OCI-LY7 (cell line): Measurements from ENCODE around the gene BHLHE40. TPM values are rescaled to one million over a fixed set of nuclear protein-coding genes. Genes with fewer than 3 reads are reported as not detected.

Experiments
- BruUV-seq: library from RNA; stranded (reverse); fragments of 400-500 nt; replicated peaks from 2 replicates; lab custom pipeline; 2021; lab: Mats Ljungman, UMichigan
- CTCF ChIA-PET: fragments of 300-600 bp; sonication (Branson Sonifier 250); formaldehyde crosslinking; loops from one replicate; lab custom pipeline; 2022; ENCODE audit warnings: antibody characterized with exemption; ENCODE audit not compliant: unreplicated experiment; lab: Charles Lee
- POLR2A ChIA-PET: fragments of 300-600 bp; sonication (Branson Sonifier 250); formaldehyde crosslinking; loops from one replicate; lab custom pipeline; 2022; ENCODE audit warnings: antibody characterized with exemption; lab: Charles Lee
- DNase-seq: peaks from one replicate; pipeline ENCODE4 v3.0.0-alpha.2; 2015; ENCODE audit warnings: low spot score
- H2AFZ ChIP-seq: fragments of 200-600 bp; sonication (generic), shearing (Covaris generic); 2 replicates; pipeline ENCODE4 v1.6.1; 2014; ENCODE audit warnings: mild to moderate bottlenecking, antibody characterized with exemption, low read length, moderate library complexity
- H3K27ac ChIP-seq: fragments of 200-600 bp; sonication (generic); 2 replicates; pipeline ENCODE4 v1.5.1; 2014; ENCODE audit warnings: mixed run types, low read depth, mild to moderate bottlenecking, moderate library complexity, low read length, inconsistent platforms; ENCODE audit not compliant: poor library complexity, severe bottlenecking
- H3K36me3 ChIP-seq: fragments of 200-600 bp; sonication (generic); 2 replicates; pipeline ENCODE4 v1.6.1; 2014; ENCODE audit warnings: mild to moderate bottlenecking, antibody characterized with exemption, low read length, moderate library complexity, mixed read lengths; ENCODE audit not compliant: insufficient read depth
- H3K4me1 ChIP-seq: fragments of 200-600 bp; sonication (generic); 2 replicates; pipeline ENCODE4 v1.5.1; 2014; ENCODE audit warnings: mild to moderate bottlenecking, low read length; ENCODE audit not compliant: insufficient read depth, poor library complexity, severe bottlenecking
- H3K4me2 ChIP-seq: fragments of 200-600 bp; sonication (generic); 2 replicates; pipeline ENCODE4 v1.6.1; 2014; ENCODE audit warnings: mild to moderate bottlenecking, low read length
- H3K4me3 ChIP-seq: fragments of 200-600 bp; sonication (generic); 2 replicates; pipeline ENCODE4 v1.5.1; 2014; ENCODE audit warnings: mild to moderate bottlenecking, low read depth, low read length; ENCODE audit not compliant: poor library complexity, severe bottlenecking
- H3K79me2 ChIP-seq: fragments of 200-600 bp; sonication (generic); 2 replicates; pipeline ENCODE4 v1.6.1; 2016; ENCODE audit warnings: low read depth, mild to moderate bottlenecking, low read length, moderate library complexity, mixed read lengths; ENCODE audit not compliant: insufficient read depth
- H3K9me2 ChIP-seq: fragments of 200-600 bp; sonication (generic); 2 replicates; pipeline ENCODE4 v1.6.1; 2016; ENCODE audit warnings: mild to moderate bottlenecking, low read length, mixed read lengths; ENCODE audit not compliant: insufficient read depth
- H3K9me3 ChIP-seq: fragments of 200-600 bp; sonication (generic); 2 replicates; pipeline ENCODE4 v1.6.1; 2014; ENCODE audit warnings: mild to moderate bottlenecking, mixed run types, low read length, mixed read lengths
- H4K20me1 ChIP-seq: fragments of 200-600 bp; sonication (generic); 2 replicates; pipeline ENCODE4 v1.6.1; 2014; ENCODE audit warnings: mild to moderate bottlenecking, antibody characterized with exemption, low read length, moderate library complexity, mixed read lengths; ENCODE audit not compliant: insufficient read depth
- EZH2phosphoT487 ChIP-seq: fragments of 200-600 bp; sonication (generic); IDR thresholded peaks from 2 replicates; pipeline ENCODE4 v1.6.1; 2018; ENCODE audit warnings: low read depth, borderline replicate concordance, mild to moderate bottlenecking, mixed run types, antibody characterized with exemption, low read length, moderate library complexity, mixed read lengths
- intact Hi-C: fragments of 100-400 bp; cut with micrococcal nuclease; formaldehyde crosslinking; loops from one replicate; pipeline ENCODE4 v1.10.0; 2022; ENCODE audit not compliant: unreplicated experiment
- total RNA-seq, 2 experiments: library from RNA; depleted of rRNA in 1 of 2; stranded (reverse); fragments of >200 nt in 1 of 2; shearing (Covaris generic) in 1 of 2; gene quantifications; 2 replicates each; pipeline ENCODE4 v1.2.3, GENCODE V29; 2014 to 2022
- TF ChIP-seq, protein P1 (sequence below): fragments of 200-600 bp; sonication (generic); conservative IDR thresholded peaks from 2 replicates; pipeline ENCODE4 v1.5.1; 2014; ENCODE audit warnings: mild to moderate bottlenecking, antibody characterized with exemption, low read length, moderate library complexity, mixed read lengths

Gene BHLHE40
- total RNA-seq, 2 experiments from 2014 or later = 0.11 to 0.35 TPM

DNA sequence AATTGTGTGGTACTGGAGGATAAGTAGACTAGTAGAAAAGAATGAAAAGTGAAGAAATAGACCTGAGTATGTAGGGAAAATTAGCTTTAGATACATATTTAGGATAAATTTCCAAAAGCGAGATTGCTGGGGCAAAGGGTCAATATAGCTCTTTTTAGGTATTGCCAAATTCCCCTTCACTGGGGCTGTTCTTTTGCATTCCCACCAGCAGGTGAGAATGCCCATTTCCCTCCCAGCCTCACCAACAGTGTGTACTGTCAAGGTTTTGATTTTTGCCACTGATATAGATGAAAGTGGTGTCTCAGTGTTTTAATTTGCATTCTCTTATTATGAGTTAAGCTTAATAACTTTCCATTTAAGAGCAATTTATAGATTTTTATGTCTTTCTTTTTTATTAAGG lies 35.7 kb upstream of the BHLHE40 start:
- Histone ChIP-seq H3K9me3 (no peaks in the 10 kb centered on the region), H3K4me3 (no peak overlapping the region), H2AFZ (no peak overlapping the region), H3K4me2 (no peak overlapping the region), H3K79me2 (no peaks in the 10 kb centered on the region), H3K27ac (no peak overlapping the region), H3K4me1 (no peaks in the 10 kb centered on the region), H3K36me3 (no peaks in the 10 kb centered on the region), H4K20me1 (no peaks in the 10 kb centered on the region), H3K9me2 (no peaks in the 10 kb centered on the region)
- DNase-seq = no peak
- intact Hi-C loops = no loop called here
- POLR2A ChIA-PET = interaction anchor here (0.6 kb wide), 1 partner anchor 20 kb away, joined by 3 read pairs; no protein-coding TSS in a partner anchor
- BruUV-seq = no TSS peak
- TF ChIP-seq, protein P1, sequence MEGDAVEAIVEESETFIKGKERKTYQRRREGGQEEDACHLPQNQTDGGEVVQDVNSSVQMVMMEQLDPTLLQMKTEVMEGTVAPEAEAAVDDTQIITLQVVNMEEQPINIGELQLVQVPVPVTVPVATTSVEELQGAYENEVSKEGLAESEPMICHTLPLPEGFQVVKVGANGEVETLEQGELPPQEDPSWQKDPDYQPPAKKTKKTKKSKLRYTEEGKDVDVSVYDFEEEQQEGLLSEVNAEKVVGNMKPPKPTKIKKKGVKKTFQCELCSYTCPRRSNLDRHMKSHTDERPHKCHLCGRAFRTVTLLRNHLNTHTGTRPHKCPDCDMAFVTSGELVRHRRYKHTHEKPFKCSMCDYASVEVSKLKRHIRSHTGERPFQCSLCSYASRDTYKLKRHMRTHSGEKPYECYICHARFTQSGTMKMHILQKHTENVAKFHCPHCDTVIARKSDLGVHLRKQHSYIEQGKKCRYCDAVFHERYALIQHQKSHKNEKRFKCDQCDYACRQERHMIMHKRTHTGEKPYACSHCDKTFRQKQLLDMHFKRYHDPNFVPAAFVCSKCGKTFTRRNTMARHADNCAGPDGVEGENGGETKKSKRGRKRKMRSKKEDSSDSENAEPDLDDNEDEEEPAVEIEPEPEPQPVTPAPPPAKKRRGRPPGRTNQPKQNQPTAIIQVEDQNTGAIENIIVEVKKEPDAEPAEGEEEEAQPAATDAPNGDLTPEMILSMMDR = peak; percentile 25; the same call in 1 of the 2 replicates
- no peak for TF ChIP-seq EZH2phosphoT487
- CTCF ChIA-PET = no interaction called here

DNA sequence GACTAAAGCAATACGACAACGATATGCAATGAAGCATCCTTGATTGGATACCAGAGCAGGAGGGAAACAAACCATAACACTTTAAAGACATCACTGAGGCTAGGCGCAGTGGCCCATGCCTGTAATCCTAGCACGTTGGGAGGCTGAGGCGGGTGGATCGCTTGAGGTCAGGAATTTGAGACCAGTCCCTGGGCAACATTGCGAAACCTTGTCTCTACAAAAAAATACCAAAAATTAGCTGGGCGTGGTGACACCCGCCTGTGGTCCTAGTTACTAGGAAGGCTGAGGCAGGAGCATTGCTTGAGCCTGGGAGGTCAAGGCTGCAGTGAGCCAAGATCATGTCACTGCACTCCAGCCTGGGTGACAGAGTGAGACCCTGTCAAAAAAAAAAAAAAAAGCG lies 33.9 kb upstream of the BHLHE40 start:
- no peak overlapping the region for H2AFZ ChIP-seq
- H3K27ac ChIP-seq = no peak overlapping the region
- H4K20me1 ChIP-seq = no peaks in the 10 kb centered on the region
- BruUV-seq = no TSS peak
- no peaks in the 10 kb centered on the region for H3K79me2 ChIP-seq
- no peak overlapping the region for H3K4me2 ChIP-seq
- no peaks in the 10 kb centered on the region for H3K9me3 ChIP-seq
- ChIA-PET CTCF (no interaction called here), POLR2A (interaction anchor here (0.7 to 0.8 kb wide), 2 partner anchors 27 to 1733 kb away, joined by 3 read pairs; no protein-coding TSS in a partner anchor)
- H3K9me2 ChIP-seq = no peaks in the 10 kb centered on the region
- TF ChIP-seq, protein P1 = no peak
- TF ChIP-seq EZH2phosphoT487 = no peak
- H3K4me3 ChIP-seq = no peak overlapping the region
- DNase-seq = no peak
- H3K4me1 ChIP-seq = no peaks in the 10 kb centered on the region
- H3K36me3 ChIP-seq = no peaks in the 10 kb centered on the region
- intact Hi-C loops = no loop called here

DNA sequence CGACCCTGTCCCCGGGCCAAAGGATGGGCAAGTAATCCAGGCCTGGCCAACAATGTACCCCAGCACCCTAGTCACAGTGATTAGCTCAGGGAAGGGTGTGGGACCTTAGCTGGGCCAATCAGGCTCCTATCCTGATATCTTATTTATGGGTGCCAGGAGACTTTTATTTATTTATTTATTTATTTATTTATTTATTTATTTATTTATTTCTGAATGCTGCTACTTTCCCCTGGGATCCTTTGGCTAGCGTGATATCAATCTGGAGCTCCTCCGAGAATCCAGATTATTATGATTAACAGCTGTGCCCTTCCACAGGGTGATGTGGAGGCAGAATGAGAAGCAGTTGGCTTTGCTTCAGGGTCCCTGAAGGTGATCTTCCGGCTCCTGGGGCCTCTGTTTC lies 32.2 kb upstream of the BHLHE40 start:
- DNase-seq = no peak
- Histone ChIP-seq H3K36me3 (no peaks in the 10 kb centered on the region), H3K9me2 (no peaks in the 10 kb centered on the region), H3K4me1 (no peaks in the 10 kb centered on the region), H2AFZ (no peak overlapping the region), H4K20me1 (no peaks in the 10 kb centered on the region), H3K4me3 (no peak overlapping the region), H3K4me2 (no peak overlapping the region), H3K9me3 (no peaks in the 10 kb centered on the region), H3K27ac (no peak overlapping the region), H3K79me2 (no peaks in the 10 kb centered on the region)
- POLR2A ChIA-PET = interaction anchor here (0.6 kb wide), 1 partner anchor 91 kb away, joined by 3 read pairs; no protein-coding TSS in a partner anchor
- no peak for TF ChIP-seq EZH2phosphoT487
- TF ChIP-seq, protein P1 = no peak
- BruUV-seq = no TSS peak
- intact Hi-C loops = no loop called here
- CTCF ChIA-PET = no interaction called here
